HepG2 (cell line): Measurements from ENCODE around the gene STOML1. TPM values are rescaled to one million over a fixed set of nuclear protein-coding genes. Genes with fewer than 3 reads are reported as not detected.

Experiments
- ATAC-seq: fragments of 200-7000 bp; cut with Tn5 transposase; 3 replicates; pipeline ENCODE4 v1.9.1; 2020; ENCODE audit warnings: mild to moderate bottlenecking, moderate library complexity
- BruUV-seq: library from RNA; stranded (reverse); fragments of 400-500 nt; replicated peaks from 2 replicates; lab custom pipeline; 2021; lab: Mats Ljungman, UMichigan
- CTCF ChIA-PET: fragments of 300-600 bp; formaldehyde crosslinking; extraction: SDS; loops from one replicate; lab custom pipeline; 2021; ENCODE audit warnings: low total read pairs, inconsistent platforms, low intra/inter-chr PET ratio; lab: Yijun Ruan, JAX
- POLR2A ChIA-PET: fragments of 350-600 bp; sonication (Branson Sonifier 250); formaldehyde crosslinking; loops from one replicate; lab custom pipeline; 2020; ENCODE audit warnings: antibody characterized with exemption, inconsistent platforms; lab: Yijun Ruan, JAX
- DNase-seq: peaks from one replicate; pipeline ENCODE4 v3.0.0-alpha.2; 2015; ENCODE audit warnings: low spot score
- FAIRE-seq: peaks from 3 replicates; lab custom pipeline; 2011; peaks lifted over from hg19 to GRCh38; lab: Jason Lieb, UNC
- H2AFZ ChIP-seq: one replicate; pipeline ENCODE4 v1.6.1; 2011; ENCODE audit warnings: low read length, inconsistent platforms
- H3K27ac ChIP-seq: fragments of 300-600 bp; 3 replicates; pipeline ENCODE4 v1.8.0; 2011; ENCODE audit warnings: mixed run types, mild to moderate bottlenecking, mixed read lengths, low read length, inconsistent platforms; ENCODE audit not compliant: insufficient read depth; ENCODE audit errors: extremely low read length
- H3K27me3 ChIP-seq, 2 experiments: fragments of 200-600 bp in 1 of 2; 2 replicates in 1 of 2; 3 replicates in 1 of 2; pipeline versions ENCODE4 v1.6.0 to v1.8.0; 2011; ENCODE audit warnings: low read length in 2 of 2, mild to moderate bottlenecking in 2 of 2, moderate library complexity in 2 of 2, inconsistent platforms in 1 of 2; ENCODE audit not compliant: insufficient read depth in 2 of 2, control insufficient read depth in 1 of 2
- H3K36me3 ChIP-seq, 2 experiments: fragments of 200-600 bp in 1 of 2; replicated peaks in 1 of 2; 2 replicates in 1 of 2; 3 replicates in 1 of 2; pipeline versions ENCODE4 v1.5.1 to v1.8.0; 2011; ENCODE audit warnings: low read length in 2 of 2, inconsistent platforms in 1 of 2; ENCODE audit not compliant: insufficient read depth in 2 of 2, control insufficient read depth in 1 of 2
- H3K4me1 ChIP-seq: 2 replicates; pipeline ENCODE4 v1.5.1; 2012; ENCODE audit warnings: low read length, inconsistent platforms; ENCODE audit not compliant: insufficient read depth
- H3K4me2 ChIP-seq: 2 replicates; pipeline ENCODE4 v1.6.0; 2011; ENCODE audit warnings: low read depth, low read length, inconsistent platforms
- H3K4me3 ChIP-seq, 3 experiments: fragments of 200-600 bp in 1 of 3; sonication (generic), shearing (Covaris generic) in 1 of 3; replicated peaks in 1 of 3; 2 replicates each; pipeline ENCODE4 v1.5.1; 2011 to 2016; ENCODE audit warnings: low read length in 3 of 3, inconsistent platforms in 2 of 3, low read depth in 2 of 3, mild to moderate bottlenecking in 2 of 3, control low read depth in 1 of 3, mixed read lengths in 1 of 3; ENCODE audit not compliant: insufficient read depth in 1 of 3
- H3K79me2 ChIP-seq: one replicate; pipeline ENCODE4 v1.6.1; 2011; ENCODE audit warnings: low read length, inconsistent platforms; ENCODE audit not compliant: insufficient read depth
- H3K9ac ChIP-seq: 2 replicates; pipeline ENCODE4 v1.6.0; 2011; ENCODE audit warnings: mild to moderate bottlenecking, low read depth, low read length, inconsistent platforms; ENCODE audit not compliant: insufficient read depth
- H3K9me3 ChIP-seq: 2 replicates; pipeline ENCODE4 v1.5.1; 2012; ENCODE audit warnings: mild to moderate bottlenecking, low read length
- H4K20me1 ChIP-seq: 2 replicates; pipeline ENCODE4 v1.6.0; 2011; ENCODE audit warnings: inconsistent platforms, mild to moderate bottlenecking, low read length, moderate library complexity; ENCODE audit not compliant: insufficient read depth
- HNRNPUL1 ChIP-seq: fragments of 200-400 bp; formaldehyde crosslinking; IDR thresholded peaks from 2 replicates; pipeline ENCODE4 v1.6.1; 2017; ENCODE audit warnings: low read depth, mild to moderate bottlenecking, low read length, moderate library complexity
- KLF15 ChIP-seq: sonication (generic); formaldehyde crosslinking; IDR thresholded peaks from 2 replicates; pipeline ENCODE4 v1.8.1; 2023; ENCODE audit warnings: borderline replicate concordance, mild to moderate bottlenecking, inconsistent platforms, missing genetic modification reagents, mixed read lengths
- MAFG ChIP-seq: sonication (generic); formaldehyde crosslinking; IDR thresholded peaks from 2 replicates; pipeline ENCODE4 v1.5.1; 2020; ENCODE audit warnings: mild to moderate bottlenecking, missing genetic modification reagents
- NFE2L2 ChIP-seq: fragments of 150-350 bp; IDR thresholded peaks from 2 replicates; pipeline ENCODE4 v1.6.1; 2014; ENCODE audit warnings: low read length
- PITX1 ChIP-seq: sonication (generic); formaldehyde crosslinking; IDR thresholded peaks from 2 replicates; pipeline ENCODE4 v1.5.1; 2020; ENCODE audit warnings: mild to moderate bottlenecking, missing genetic modification reagents
- SUZ12 ChIP-seq: fragments of 150-350 bp; IDR thresholded peaks from 2 replicates; pipeline ENCODE4 v1.6.1; 2014; ENCODE audit warnings: low read depth, low read length
- ZBTB3 ChIP-seq: sonication (generic); formaldehyde crosslinking; IDR thresholded peaks from 2 replicates; pipeline ENCODE4 v1.4.0; 2020; ENCODE audit warnings: low read depth, mild to moderate bottlenecking, moderate library complexity, missing genetic modification reagents, borderline replicate concordance
- ZFP37 ChIP-seq: sonication (generic); formaldehyde crosslinking; IDR thresholded peaks from 2 replicates; pipeline ENCODE4 v1.4.0; 2020; ENCODE audit warnings: missing genetic modification reagents, borderline replicate concordance
- ZNF335 ChIP-seq: sonication (generic); formaldehyde crosslinking; IDR thresholded peaks from 2 replicates; pipeline ENCODE4 v1.4.0; 2020; ENCODE audit warnings: missing genetic modification reagents
- ZNF746 ChIP-seq: sonication (generic); formaldehyde crosslinking; IDR thresholded peaks from 2 replicates; pipeline ENCODE4 v1.8.0; 2022; ENCODE audit warnings: mild to moderate bottlenecking, missing genetic modification reagents
- ZNF841 ChIP-seq: sonication (generic); formaldehyde crosslinking; IDR thresholded peaks from 2 replicates; pipeline ENCODE4 v1.8.1; 2023; ENCODE audit warnings: missing genetic modification reagents, borderline replicate concordance
- WGBS: methylation state at CpG from one replicate; pipeline ENCODE4 v1.1.6; 2017; ENCODE audit warnings: low lambda C conversion rate; 5-methylcytosine and 5-hydroxymethylcytosine counted together
- in situ Hi-C: cut with HindIII; loops from 2 replicates; pipeline ENCODE4 v1.10.0; 2017; ENCODE audit warnings: low pct_unique_long_range_greater_than_20kb; ENCODE audit not compliant: extremely low pct_ligation_motif_present
- intact Hi-C: fragments of 100-400 bp; cut with micrococcal nuclease; formaldehyde crosslinking; loops from one replicate; pipeline ENCODE4 v1.10.0; 2022; ENCODE audit not compliant: unreplicated experiment
- polyA plus RNA-seq, 8 experiments: library from polyadenylated mRNA; depleted of rRNA in 3 of 8; stranded (reverse) in 7 of 8; unstranded in 1 of 8; fragments of >200 nt; fragmentation: Illumina TruSeq in 4 of 8; extraction: Trizol in 4 of 8; gene quantifications; 2 replicates each; pipeline versions ENCODE4 v1.2.1 to v1.2.3, GENCODE V29; 2011 to 2016; ENCODE audit warnings: low read depth in 4 of 8, missing spikeins in 1 of 8, mixed read lengths in 1 of 8; ENCODE audit not compliant: insufficient read depth in 1 of 8
- total RNA-seq, 5 experiments: library from RNA; depleted of rRNA; stranded (reverse); fragments of >200 nt; fragmentation: Illumina TruSeq; extraction: Trizol; gene quantifications; 2 replicates each; pipeline ENCODE4 v1.2.3, GENCODE V29; 2016; ENCODE audit warnings: low read depth in 1 of 5
- TF ChIP-seq, protein P1 (sequence below): sonication (generic); formaldehyde crosslinking; IDR thresholded peaks from 2 replicates; pipeline ENCODE4 v1.9.0; 2021; ENCODE audit warnings: mild to moderate bottlenecking, missing genetic modification reagents
- TF ChIP-seq, protein P2 (sequence below), 2 experiments: IDR thresholded peaks; 2 replicates each; pipeline ENCODE4 v1.6.1; 2011 to 2012; ENCODE audit warnings: low read length in 2 of 2, borderline replicate concordance in 1 of 2, low read depth in 1 of 2, mild to moderate bottlenecking in 1 of 2, moderate library complexity in 1 of 2

Gene STOML1
- total and polyA plus RNA-seq, 2 of the 13 experiments (the other 11 are each of a cell fraction or from before 2014, with no cell fraction given) = 3.5 to 3.7 TPM

GRCh38 chr15:73959801-73960200, 32.3 kb downstream of the STOML1 start (continued):
- TF ChIP-seq, protein P1, sequence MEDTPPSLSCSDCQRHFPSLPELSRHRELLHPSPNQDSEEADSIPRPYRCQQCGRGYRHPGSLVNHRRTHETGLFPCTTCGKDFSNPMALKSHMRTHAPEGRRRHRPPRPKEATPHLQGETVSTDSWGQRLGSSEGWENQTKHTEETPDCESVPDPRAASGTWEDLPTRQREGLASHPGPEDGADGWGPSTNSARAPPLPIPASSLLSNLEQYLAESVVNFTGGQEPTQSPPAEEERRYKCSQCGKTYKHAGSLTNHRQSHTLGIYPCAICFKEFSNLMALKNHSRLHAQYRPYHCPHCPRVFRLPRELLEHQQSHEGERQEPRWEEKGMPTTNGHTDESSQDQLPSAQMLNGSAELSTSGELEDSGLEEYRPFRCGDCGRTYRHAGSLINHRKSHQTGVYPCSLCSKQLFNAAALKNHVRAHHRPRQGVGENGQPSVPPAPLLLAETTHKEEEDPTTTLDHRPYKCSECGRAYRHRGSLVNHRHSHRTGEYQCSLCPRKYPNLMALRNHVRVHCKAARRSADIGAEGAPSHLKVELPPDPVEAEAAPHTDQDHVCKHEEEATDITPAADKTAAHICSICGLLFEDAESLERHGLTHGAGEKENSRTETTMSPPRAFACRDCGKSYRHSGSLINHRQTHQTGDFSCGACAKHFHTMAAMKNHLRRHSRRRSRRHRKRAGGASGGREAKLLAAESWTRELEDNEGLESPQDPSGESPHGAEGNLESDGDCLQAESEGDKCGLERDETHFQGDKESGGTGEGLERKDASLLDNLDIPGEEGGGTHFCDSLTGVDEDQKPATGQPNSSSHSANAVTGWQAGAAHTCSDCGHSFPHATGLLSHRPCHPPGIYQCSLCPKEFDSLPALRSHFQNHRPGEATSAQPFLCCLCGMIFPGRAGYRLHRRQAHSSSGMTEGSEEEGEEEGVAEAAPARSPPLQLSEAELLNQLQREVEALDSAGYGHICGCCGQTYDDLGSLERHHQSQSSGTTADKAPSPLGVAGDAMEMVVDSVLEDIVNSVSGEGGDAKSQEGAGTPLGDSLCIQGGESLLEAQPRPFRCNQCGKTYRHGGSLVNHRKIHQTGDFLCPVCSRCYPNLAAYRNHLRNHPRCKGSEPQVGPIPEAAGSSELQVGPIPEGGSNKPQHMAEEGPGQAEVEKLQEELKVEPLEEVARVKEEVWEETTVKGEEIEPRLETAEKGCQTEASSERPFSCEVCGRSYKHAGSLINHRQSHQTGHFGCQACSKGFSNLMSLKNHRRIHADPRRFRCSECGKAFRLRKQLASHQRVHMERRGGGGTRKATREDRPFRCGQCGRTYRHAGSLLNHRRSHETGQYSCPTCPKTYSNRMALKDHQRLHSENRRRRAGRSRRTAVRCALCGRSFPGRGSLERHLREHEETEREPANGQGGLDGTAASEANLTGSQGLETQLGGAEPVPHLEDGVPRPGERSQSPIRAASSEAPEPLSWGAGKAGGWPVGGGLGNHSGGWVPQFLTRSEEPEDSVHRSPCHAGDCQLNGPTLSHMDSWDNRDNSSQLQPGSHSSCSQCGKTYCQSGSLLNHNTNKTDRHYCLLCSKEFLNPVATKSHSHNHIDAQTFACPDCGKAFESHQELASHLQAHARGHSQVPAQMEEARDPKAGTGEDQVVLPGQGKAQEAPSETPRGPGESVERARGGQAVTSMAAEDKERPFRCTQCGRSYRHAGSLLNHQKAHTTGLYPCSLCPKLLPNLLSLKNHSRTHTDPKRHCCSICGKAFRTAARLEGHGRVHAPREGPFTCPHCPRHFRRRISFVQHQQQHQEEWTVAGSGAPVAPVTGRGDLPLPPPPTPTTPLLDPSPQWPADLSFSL = no peak
- TF ChIP-seq ZNF841 = no peak
- no peak for TF ChIP-seq KLF15 (CRISPR knock-in tag)

DNA sequence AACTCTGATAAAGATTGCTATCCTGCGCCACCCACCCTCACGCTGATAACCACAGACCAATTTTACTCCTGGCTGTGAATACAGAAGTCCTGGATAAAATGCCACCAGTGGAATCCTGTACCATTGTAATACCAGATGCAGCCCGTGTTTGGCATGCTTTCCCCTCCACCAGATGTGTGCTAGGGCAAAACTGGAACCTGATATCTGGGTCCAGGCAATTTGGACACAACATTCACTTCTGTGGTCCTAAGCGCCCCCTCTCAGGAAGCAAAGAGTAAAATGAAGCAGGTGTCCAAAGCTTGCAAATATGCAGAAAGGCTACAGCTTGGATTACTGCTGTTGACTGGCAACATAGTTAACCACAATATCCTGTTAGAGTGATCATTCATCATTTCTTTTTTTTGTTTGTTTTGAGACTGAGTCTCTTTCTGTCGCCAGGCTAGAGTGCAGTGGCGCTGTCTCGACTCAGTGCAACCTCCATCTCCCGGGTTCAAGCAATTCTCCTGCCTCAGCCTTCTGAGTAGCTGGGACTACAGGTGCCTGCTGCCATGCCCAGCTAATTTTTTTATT, 33.0 kb downstream of the STOML1 start:
- DNase-seq (no peak), ATAC-seq (no peak), FAIRE-seq (no peak)
- in situ Hi-C loops (no loop called here), intact Hi-C loops (no loop called here)
- H3K36me3 ChIP-seq = no peaks in the 10 kb centered on the region
- H3K27ac ChIP-seq = no peak overlapping the region
- no peaks in the 10 kb centered on the region for H3K4me1 ChIP-seq
- H4K20me1 ChIP-seq = no peaks in the 10 kb centered on the region
- H3K27me3 ChIP-seq = peaks cover 2 to 15% of the 10 kb centered on the region in 2 experiments; a peak in 4 of 5 replicates
- H2AFZ ChIP-seq = no peak overlapping the region
- no peak overlapping the region for H3K9ac ChIP-seq
- H3K79me2 ChIP-seq = no peaks in the 10 kb centered on the region
- BruUV-seq = no TSS peak
- no peaks in the 10 kb centered on the region for H3K9me3 ChIP-seq
- CTCF ChIA-PET = no interaction called here
- H3K4me3 ChIP-seq = no peak overlapping the region
- POLR2A ChIA-PET = no interaction called here
- no peak overlapping the region for H3K4me2 ChIP-seq
- WGBS = 62% methylated on average over 8 of the region's 8 CpGs
- no peak for TF ChIP-seq SUZ12
- TF ChIP-seq ZBTB3 (CRISPR knock-in tag) = no peak
- no peak for TF ChIP-seq NFE2L2
- TF ChIP-seq ZNF335 (CRISPR knock-in tag) = no peak
- no peak for TF ChIP-seq ZFP37 (CRISPR knock-in tag)
- no peak for TF ChIP-seq MAFG (CRISPR knock-in tag)
- TF ChIP-seq, protein P2, sequence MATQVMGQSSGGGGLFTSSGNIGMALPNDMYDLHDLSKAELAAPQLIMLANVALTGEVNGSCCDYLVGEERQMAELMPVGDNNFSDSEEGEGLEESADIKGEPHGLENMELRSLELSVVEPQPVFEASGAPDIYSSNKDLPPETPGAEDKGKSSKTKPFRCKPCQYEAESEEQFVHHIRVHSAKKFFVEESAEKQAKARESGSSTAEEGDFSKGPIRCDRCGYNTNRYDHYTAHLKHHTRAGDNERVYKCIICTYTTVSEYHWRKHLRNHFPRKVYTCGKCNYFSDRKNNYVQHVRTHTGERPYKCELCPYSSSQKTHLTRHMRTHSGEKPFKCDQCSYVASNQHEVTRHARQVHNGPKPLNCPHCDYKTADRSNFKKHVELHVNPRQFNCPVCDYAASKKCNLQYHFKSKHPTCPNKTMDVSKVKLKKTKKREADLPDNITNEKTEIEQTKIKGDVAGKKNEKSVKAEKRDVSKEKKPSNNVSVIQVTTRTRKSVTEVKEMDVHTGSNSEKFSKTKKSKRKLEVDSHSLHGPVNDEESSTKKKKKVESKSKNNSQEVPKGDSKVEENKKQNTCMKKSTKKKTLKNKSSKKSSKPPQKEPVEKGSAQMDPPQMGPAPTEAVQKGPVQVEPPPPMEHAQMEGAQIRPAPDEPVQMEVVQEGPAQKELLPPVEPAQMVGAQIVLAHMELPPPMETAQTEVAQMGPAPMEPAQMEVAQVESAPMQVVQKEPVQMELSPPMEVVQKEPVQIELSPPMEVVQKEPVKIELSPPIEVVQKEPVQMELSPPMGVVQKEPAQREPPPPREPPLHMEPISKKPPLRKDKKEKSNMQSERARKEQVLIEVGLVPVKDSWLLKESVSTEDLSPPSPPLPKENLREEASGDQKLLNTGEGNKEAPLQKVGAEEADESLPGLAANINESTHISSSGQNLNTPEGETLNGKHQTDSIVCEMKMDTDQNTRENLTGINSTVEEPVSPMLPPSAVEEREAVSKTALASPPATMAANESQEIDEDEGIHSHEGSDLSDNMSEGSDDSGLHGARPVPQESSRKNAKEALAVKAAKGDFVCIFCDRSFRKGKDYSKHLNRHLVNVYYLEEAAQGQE (IDR thresholded peaks at IDR 0.05; ENCODE audit: borderline replicate concordance in 1 of 2, low read depth in 1 of 2, low read length in 2 of 2) = no peak
- TF ChIP-seq ZNF746 = no peak
- no peak for TF ChIP-seq HNRNPUL1
- no peak for TF ChIP-seq PITX1 (CRISPR knock-in tag)
